ENCODE results near the gene ZNF473. TPM values are rescaled to one million over a fixed set of nuclear protein-coding genes. Genes with fewer than 3 reads are reported as not detected.

ZNF473 gene
- total RNA-seq, 1 experiment from 2014 or later, result 19.0 TPM

GRCh38 chr19:50003810-50004419 is 21.9 kb upstream of the ZNF473 start:
- H4K8ac ChIP-seq (replicated peaks; ENCODE audit: insufficient read length, low read depth, low read length), result no peak overlapping the region
- H2BK5ac ChIP-seq (ENCODE audit: insufficient read length, low read length), result no peak overlapping the region
- WGBS (ENCODE audit: extremely low coverage, insufficient read length, low lambda C conversion rate), result no CpG with 5 or more reads among the region's 11 CpGs
- no peaks in the 10 kb centered on the region for H3K4me1 ChIP-seq (ENCODE audit: insufficient read depth, low read length)
- Mint-ChIP-seq H3K27me3 (ENCODE audit: low read depth) (no peaks in the 10 kb centered on the region), H3K9me3 (no peaks in the 10 kb centered on the region), H3K4me3 (no peak overlapping the region), H3K27ac (no peak overlapping the region), H3K4me1 (no peaks in the 10 kb centered on the region), H3K36me3 (ENCODE audit: insufficient read depth in 1 of 3, low read depth in 3 of 3) (peaks cover 10 to 42% (median 37%) of the 10 kb centered on the region in 3 experiments)
- H3K23ac ChIP-seq (ENCODE audit: insufficient read length, low read depth, low read length), result no peak overlapping the region
- H2BK20ac ChIP-seq (ENCODE audit: low read depth, low read length, poor library complexity, severe bottlenecking), result no peak overlapping the region
- H3K27me3 ChIP-seq (ENCODE audit: insufficient read depth, low read length), result no peaks in the 10 kb centered on the region
- H3K4ac ChIP-seq (ENCODE audit: low read depth, low read length), result no peak overlapping the region
- no peak overlapping the region for H2BK12ac ChIP-seq (ENCODE audit: insufficient read length, low read depth, low read length)
- no peak overlapping the region for H3K18ac ChIP-seq (ENCODE audit: insufficient read length, low read depth, low read length)
- no peak overlapping the region for H3K27ac ChIP-seq (ENCODE audit: insufficient read length, low read depth, low read length)
- no peak overlapping the region for H3K9ac ChIP-seq (ENCODE audit: extremely low read depth, insufficient read length, low read length)
- H2BK15ac ChIP-seq (ENCODE audit: low read depth, low read length), result no peak overlapping the region
- TF ChIP-seq CTCF (conservative IDR thresholded peaks at IDR 0.05), result no peak
- no peak overlapping the region for H2AK5ac ChIP-seq (ENCODE audit: insufficient read length, low read length)
- H3K79me1 ChIP-seq (ENCODE audit: insufficient read depth, low read depth, low read length, poor library complexity, severe bottlenecking), result no peaks in the 10 kb centered on the region
- no peaks in the 10 kb centered on the region for H3K79me2 ChIP-seq (ENCODE audit: insufficient read depth, low read length)
- DNase-seq, result no peak
- no peak overlapping the region for H2BK120ac ChIP-seq (ENCODE audit: low read depth, low read length, poor library complexity, severe bottlenecking)
- H4K20me1 ChIP-seq (ENCODE audit: control insufficient read depth, insufficient read depth, insufficient read length), result no peaks in the 10 kb centered on the region
- no peak overlapping the region for H3K56ac ChIP-seq (ENCODE audit: insufficient read length, low read depth, low read length)
- no peak overlapping the region for H3T11ph ChIP-seq (ENCODE audit: low read length)
- no peak overlapping the region for H4K91ac ChIP-seq (ENCODE audit: insufficient read length, low read depth, low read length)
- H3K4me2 ChIP-seq (ENCODE audit: insufficient read depth, insufficient read length, low read length), result no peak overlapping the region
- H3K23me2 ChIP-seq (ENCODE audit: insufficient read length, low read depth, low read length, poor library complexity, severe bottlenecking), result no peaks in the 10 kb centered on the region
- H3K14ac ChIP-seq (ENCODE audit: insufficient read depth, low read length), result no peak overlapping the region
- H3K9me3 ChIP-seq (ENCODE audit: control insufficient read depth, low read depth, low read length), result no peaks in the 10 kb centered on the region
- no peak overlapping the region for H4K5ac ChIP-seq (ENCODE audit: insufficient read length, low read depth, low read length)
- H2AFZ ChIP-seq (ENCODE audit: low read length), result no peak overlapping the region
